HG03442 (cell line): ENCODE measurements around the gene KCNQ1.

Experiments
- ATAC-seq: cut with Tn5 transposase; IDR thresholded peaks from one replicate; pipeline ENCODE4 v1.9.1; 2021; ENCODE audit warnings: mild to moderate bottlenecking, moderate library complexity; ENCODE audit not compliant: unreplicated experiment

KCNQ1 gene

DNA sequence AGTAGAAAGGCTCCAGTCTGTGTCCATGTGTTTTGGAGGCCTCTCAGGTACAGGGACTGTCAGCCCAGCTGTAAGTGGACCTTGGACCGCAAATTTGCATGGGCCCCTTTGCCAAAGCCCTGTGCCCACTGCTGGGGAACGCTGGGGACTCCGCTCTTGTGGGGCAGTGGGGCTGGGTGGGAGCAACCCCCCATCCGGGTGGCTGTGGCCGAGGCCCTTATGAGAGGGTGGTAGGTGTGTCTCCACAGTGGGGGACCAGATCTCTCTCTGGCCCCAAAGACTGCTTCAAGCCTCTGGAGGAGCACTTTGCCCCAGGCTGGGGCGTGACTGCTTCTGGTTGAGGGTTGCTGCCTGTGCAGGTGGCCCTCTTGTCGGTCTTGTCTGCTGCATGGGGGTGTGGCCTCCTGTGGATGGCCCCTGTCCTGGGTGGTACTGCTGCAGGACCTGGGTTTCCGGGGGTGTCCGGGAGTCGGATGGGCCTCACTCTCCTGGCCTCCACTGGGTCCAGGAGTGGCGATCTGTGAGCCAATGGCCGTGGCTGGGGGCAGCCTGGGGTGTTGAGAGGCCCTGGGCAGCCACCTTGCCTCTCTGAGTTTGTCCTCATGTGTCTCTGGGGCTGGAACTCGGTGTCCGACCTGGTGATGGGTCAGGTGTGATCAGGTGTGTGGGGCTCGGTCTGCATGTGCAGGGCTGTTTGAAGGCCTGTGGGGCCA, 15.9 kb downstream of the KCNQ1 start:
- ATAC-seq: no peak

DNA sequence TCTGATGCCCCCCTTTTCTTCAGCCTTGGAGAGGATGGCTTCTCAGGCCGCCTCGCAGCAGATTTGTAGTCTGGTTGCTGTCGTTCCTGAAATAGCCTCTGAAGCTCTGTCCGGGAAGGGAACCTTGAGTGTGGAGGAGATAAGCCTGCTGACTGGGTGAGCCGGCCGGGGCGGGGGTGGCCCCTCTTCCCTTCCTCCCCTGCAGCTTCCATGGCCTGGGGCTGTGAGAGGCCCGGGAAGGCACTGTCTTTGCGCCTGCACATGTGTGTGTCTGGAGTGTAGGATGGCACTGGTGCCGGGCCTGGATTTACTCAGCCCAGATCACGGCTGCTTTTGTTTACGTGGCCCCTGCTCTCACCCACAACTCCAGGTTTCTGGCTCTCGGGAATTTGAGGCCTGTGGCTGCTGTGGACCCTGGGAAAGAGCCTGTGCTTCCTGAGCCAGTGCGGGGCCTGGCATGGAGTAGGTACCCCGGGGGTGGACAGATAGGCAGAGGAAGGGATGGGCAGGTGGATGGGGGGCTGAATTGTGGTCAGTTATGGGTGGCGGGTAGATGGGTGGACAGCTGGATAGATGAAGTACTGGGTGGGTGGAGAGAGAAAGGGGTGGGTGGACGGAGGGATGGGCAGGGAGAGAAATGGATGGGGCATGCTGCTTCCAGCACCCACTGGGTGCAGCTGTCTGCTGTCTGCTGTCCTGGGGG, 16.6 kb downstream of the KCNQ1 start:
- no peak for ATAC-seq

DNA sequence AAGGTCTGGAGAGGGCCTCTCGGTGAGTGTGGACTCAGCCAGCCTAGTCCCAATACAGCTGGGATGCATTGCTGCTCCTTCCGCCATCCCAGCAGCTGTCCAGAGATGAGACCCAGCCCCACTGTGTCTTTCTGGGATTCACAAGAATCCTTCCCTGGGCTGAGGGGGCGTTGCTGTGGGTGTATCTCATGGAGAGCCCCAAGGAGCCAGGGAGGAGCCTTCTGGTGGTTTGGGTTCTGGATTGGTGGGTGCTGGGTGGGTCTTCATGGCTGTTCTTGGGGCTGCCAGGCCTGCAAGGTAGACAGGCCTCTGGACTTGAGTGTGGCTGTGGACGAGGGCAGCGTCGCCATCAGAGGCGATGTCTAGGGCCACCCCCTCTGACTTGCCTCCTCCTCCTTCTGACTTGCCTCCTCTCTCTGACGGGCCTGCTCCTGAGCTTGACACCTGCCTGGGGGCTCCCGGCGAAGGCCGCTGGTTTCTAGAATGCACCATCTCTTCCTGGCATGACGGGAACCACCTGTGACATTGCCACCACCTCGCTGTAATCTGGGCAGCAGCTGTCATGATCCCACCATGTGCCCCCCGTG, 17.2 kb downstream of the KCNQ1 start:
- no peak for ATAC-seq

DNA sequence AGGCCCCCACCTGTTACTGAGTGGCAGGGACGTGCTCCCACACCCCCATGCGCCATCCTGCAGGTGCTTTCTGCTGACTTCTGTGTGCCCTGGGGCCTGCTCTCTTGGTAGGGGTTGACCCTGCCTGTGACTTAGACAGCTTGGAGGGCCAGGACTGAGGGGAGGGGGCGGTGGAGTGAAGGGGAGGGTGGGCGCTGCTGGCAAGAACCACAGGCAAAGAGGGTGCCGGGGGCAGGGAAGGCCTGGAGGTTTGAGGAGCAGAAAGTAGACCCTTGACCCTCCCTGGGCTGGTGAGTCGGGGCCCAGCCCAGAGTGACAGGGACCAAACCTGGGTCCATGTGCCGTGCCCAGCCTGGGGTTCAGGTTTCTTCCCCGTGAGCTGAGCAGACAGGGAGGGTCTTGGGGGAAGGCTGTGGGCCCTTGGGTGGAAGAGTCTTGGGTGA, 17.8 kb downstream of the KCNQ1 start:
- no peak for ATAC-seq

DNA sequence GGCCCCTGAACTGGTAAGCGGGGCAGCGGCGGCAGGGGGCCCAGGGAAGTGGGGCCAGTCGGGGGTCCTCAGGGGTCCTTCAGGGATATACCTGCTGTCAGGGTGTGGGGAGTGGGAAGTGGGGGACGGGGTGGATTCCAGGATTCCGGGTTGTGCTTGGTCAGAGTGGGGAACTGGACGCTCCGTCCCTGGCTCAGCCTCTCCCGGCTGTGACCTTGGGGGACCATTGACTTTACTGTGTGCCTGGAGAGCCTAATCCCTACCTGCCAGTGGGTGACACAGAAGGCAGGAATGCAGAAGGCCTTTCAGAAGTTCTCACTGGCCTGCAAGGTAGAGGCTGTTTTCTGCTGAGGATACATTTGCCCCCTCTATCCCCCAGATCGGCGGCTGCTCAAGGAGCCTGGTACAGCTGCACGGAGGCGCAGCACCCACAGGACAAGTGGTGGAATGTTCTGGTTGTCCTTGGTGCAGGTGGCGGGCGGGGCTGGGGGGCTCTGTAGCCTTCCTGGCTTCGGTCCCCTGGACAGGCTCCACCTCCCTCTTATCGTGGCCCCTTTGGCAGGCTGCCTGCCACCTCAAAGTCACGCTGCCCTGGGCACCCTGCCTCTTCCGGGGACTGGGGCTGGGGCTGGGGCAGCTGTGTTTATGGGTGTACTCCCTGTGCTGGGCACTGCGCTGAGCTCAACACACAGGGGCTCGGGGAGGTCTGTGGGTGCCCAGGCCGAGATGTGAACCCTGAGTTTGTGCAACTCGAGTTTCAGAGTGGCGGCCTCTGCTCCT, 18.4 kb downstream of the KCNQ1 start:
- ATAC-seq: no peak

DNA sequence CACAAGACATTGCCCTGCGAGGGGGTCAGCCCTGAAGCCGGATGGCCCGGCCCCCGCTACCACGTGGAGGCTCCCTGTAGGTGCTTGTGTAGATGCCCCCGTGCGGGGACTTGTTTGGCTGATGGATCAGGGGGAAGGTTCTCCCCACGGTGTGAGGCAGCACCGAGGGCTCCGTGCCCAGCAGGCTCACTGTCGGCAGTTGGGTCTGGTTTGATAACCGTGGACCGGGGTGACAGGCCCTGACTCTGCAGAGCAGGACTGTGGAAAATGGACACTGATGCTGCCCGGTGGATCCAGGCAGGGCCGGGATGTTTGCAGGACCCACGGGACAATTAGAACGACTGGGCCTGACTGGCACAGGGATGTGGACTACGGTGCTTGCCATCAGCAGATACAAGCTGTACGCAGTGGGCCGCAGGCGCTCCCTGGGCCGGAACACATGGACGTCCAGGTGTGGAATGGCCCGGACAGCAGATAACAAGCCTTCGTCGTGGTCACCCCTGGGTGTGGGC, 19.0 kb downstream of the KCNQ1 start:
- no peak for ATAC-seq

DNA sequence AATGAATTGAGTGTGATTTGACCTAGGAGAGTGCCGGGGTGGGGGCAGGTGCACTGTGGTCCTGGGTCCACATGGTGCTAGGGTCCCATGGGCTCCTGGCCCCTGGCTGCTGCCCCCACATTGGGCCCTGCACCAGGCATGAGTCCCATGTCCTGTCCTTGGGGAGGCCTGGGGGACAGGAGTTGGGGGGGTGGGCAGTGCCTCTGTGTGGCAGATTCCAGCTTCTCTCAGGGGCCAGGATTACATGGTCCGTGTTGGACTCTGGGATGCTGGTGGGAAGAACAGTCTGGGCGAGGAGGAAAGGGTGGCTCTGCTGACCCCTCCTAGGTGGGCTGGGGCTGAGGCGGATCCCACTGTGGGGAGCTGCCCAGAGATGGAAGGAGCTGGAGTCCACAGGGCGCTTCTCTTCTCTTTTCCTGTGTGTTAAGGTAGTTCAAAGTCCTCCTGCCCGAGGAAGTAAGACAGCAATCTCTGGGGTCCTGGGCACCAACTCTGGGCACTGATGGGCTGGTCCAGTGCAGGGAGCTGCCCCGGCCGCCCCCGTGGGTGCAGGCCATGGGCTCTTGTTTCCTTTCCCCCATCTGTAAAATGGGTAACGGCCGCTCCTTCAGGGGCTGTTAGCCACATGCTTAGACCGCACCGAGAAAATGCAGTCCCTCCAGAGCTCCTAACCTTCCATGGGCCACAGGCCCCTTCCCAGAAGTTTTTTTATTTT, 19.8 kb downstream of the KCNQ1 start:
- no peak for ATAC-seq

DNA sequence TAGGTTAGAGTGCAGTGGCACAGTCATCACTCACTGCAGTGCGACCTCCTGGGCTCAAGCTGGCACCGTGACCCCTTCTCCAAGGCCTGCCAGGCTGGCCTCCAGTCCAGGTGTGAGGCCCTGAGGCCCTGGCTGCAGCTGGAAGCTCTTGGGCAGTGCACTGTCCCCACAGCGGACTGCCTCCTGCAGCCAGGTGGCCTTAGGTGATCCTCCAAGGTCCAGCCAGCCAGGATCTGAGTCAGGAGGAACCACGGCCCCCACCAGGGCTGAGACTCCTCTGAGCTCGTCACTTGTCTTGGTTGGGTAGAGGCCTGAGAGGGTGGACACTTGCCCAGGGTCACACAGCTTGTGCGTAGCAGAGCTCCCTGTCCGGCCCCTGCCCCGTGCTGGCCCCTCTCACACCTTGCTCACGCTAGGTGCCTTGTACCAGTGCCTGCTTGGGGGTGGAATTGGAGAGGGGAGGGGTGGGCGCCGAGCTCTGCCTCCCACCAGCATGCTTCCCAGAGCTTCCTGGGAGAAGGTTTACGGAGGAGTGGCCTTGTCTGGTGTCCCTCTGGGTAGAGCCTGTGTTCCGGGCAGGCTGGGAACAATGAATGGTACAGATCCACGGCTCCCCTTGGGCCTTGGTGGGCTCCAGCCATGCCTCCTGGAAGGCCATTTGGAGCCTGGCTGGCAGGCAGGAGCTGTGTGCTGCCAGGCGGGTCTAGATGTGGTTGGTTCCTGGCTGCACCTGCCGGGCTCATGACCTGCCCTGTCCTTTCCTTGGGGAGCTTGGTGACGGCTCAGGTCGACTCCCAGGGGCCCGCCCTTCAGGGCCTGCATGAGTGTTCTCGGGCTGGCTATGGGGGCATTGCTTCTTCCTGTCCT, 20.6 kb downstream of the KCNQ1 start:
- ATAC-seq: no peak

DNA sequence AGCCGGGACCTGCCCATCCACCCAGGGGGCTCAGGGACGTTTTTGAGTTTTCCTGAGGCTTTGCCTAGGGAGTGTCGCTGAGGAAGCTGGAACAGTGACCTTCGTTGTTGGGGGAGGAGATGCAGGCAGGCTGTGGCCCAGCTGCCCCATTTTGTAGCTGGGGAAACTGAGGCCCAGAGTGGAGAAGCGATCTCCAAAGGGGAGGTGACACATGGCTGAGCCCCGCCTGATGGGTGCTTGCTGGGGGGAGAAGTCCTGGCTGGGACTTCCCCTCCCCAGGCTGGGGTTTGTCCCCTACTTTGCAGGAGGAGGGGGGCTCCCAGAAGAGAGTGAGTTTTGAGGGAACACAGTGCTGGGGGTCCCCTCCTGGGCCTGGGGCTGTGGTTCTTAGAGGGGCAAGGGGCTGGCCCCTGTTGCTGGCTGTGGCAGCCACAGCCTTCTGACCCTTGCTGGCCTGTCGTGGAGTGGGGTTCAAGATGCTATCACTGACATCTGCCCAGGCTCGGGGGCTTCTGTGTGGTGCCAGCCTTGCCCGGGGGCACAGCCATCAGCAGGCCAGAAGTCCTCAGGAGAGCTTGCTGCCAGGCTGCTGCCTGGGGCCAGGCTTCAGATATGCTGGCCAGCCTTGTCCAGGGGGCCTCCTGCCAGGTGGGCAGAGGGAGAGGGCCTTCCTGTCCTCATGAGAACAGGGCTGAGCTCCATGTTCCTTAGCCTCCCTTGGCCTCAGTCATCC, 21.4 kb downstream of the KCNQ1 start:
- no peak for ATAC-seq

DNA sequence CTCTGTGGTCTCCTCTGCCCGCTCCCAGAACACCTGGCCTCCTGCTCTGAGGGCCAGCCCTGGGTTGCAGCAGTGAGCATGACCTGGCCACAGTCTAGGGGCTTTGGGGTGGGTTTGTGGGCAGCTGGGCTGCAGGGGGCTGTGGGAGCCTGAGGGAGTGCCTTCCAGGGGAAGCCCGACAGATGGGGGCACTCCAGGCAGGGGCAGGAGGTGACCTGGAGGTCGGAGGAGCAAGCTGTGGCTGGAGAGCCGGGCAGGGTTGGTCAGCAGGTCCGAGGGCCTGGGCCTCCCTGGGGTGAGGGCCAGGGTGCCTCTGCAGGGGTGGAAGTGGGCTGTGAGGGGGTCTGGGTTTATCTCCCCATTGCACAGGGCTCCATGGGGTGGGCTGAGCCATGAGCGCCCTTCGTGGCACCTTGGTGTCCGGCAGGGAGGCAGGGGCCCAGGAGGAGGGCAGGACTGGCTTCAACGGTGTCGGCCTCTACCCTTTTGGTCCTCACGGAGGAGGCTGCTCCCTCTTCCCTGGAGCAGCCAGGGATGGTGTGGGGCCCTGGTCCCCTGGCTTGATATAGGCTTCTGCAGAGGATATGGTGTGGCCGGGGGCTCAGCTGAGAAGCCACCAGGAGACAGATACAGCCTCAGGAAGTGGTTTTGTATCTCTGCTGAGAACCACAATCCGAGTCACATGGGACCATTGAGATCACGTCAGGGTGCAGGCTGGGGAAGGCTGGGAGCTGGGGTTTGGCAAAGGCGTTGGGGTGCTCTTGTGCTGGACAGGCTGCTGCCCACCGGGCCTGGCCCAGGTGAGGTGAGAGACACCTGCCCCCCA, 22.3 kb downstream of the KCNQ1 start:
- ATAC-seq: no peak

DNA sequence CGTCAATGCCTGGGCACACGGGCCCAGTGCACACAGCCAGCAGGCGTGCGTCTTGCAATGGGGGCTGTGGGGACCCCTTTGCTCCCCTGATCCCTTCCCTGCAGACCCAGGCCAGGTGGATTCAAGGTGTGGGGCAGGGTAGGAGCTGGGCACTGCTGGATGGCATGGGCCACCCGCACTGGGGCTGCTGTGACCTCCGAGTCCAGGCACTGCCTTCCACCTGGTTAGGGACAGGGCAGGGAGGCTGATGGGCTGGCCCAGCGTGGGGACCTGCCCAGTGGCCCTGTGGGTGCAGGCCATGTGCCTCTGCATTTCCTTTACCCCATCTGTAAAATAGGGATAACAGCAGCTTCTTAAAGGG, 22.9 kb downstream of the KCNQ1 start:
- no peak for ATAC-seq

DNA sequence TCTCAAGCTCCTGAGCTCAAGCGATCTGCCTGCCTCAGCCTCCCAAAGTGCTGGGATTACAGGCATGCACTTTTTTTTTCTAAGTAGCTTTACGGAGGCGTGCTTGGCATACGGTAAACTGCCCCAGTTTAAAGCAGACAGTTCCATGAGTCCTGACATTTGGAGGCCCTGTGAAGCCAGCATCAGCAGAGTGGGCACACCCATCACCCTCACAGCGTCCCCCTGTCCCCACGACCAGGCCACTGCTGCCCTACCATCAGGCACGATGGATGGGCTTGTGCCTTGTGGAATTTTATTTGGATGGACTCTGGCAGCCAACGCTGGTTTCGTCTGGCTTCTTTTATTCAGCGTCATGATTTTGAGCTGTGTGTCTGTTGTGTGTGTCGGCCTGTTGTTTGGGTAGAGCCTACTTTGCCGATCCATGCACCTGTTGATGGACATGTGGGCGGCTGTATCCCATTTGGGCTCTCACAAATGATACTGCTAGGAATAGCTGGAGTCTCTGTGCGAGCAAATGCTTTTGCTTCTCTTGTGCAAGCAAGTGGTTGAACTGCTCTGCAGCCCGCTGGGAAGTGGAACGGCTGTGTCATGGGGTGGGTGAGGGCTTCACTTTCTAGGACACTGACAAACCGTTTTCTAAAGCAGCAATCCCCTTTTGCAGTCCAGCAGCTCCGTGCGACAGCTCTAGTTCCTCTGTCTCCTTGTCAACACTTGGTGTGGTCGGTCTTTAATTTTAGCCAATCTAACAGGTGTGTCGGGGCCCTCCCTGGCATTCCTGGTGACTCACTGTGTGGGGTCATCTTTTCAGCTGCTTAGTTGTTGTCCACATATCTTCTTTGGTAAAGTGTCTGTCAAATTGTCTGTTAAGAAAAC, 23.8 kb downstream of the KCNQ1 start:
- no peak for ATAC-seq

DNA sequence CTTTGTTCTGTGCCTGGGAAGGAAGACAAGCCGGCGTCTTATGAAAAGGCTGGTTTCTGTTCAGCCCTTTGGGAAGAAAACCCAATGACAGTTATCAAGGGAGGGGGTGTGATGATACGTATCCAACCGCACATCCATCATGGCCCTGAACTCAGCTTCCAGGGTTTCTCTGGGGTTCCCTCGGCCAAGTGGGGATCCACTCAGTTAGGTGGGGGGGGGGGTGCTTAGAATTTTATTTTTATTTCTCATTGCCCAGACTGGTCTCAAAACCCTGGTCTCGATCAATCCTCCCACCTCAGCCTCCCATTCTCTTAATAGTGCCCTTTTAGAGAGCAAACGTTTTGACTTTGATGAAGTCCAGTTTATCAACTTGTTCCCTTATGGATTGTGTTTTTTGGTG, 25.7 kb downstream of the KCNQ1 start:
- ATAC-seq: no peak

DNA sequence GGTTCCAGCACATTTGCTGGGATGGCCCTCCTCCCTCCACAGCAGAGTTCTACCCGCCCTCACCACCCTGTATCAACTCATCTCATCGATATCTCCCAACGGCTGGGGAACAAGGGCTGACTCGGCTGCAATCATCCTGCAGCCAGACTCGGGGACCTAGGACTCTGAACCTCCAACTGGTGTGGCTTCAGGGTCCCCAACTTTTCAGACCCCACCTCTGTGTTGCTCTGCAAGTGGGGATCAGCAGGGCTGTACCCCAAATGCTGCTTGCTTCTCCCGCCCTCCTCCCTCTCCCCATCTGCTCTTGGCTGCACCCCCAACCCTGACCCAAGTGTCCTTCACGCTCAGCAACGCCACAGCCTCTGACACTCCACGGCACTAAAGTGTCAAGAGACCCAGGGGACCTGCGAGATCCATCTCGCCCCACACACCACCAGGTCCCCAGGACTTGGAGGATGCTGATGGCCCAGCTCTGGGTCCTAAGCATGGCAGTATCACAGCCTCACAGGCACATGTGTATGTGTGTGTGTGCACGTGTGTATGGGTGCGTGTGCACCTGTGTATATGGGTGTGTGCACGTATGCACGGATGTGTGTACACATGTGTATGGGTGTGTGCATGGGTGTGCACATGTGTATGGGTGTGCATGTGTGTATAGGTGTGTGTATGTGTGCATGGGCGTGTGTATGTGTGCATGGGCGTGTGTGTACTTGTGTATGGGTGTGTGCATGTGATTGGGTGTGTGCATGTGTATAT, 26.4 kb downstream of the KCNQ1 start:
- ATAC-seq: no peak

DNA sequence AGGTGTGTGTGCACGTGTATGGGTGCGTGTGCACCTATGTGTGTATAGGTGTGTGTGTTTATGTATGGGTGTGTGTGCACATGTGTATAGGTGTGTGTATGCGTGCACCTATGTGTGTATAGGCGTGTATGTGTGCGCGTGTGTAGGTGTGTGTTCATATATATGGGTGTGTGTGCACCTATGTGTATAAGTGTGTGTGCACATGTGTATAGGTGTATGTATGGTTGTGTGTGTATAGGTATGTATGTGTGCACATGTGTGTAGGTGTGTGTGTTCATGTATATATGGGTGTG, 26.9 kb downstream of the KCNQ1 start:
- ATAC-seq: no peak

DNA sequence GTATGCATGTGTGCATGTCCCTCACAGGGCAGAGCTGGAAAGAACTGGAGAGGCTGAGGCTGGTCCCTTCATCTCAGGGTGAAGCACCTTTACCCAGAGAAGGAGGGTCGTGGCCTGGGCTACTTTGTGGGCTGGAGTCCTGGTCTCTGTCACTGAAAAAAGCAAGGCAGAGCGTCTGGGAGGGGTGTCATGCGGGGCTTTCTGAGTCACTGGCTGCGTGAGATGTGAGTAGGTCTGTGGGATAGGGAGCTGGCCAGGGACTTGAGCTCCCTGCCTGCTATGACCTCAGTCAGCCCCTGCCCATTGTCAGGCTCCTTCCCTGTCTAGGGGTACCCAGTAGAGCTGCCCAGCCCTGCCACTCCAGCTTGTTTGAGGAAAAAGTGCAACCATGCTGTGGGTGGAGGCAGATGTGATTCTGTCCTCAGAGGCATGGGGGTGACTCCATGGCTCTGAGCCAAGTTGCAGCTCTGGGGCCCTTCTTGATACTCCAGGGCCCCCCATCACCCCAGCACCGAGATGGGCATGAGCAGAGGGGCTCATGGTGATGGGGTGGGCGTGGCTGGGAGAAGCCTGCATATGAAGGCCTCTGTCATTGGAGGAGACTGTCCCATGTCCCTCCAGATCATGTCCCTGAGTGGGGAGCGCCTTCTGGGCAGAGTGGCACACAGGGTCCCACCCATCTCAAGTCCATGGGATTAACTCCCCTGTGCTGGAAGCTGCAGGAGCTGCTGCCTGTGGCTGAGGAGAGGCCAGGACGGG, 27.8 kb downstream of the KCNQ1 start:
- ATAC-seq: no peak
